DND-41 (cell line): ENCODE measurements around the gene FAM107B.

Experiments
- EZH2 ChIP-seq: IDR thresholded peaks from 3 replicates; pipeline ENCODE4 v1.6.1; 2012; ENCODE audit warnings: borderline replicate concordance, low read depth, mild to moderate bottlenecking, moderate library complexity, low read length, inconsistent platforms; ENCODE audit not compliant: severe bottlenecking
- TF ChIP-seq, protein P1 (sequence below): IDR thresholded peaks from 2 replicates; pipeline ENCODE4 v1.5.1; 2012; ENCODE audit warnings: borderline replicate concordance, low read length, moderate library complexity, mild to moderate bottlenecking; ENCODE audit not compliant: poor library complexity, severe bottlenecking; ENCODE audit errors: extremely low read depth

DNA sequence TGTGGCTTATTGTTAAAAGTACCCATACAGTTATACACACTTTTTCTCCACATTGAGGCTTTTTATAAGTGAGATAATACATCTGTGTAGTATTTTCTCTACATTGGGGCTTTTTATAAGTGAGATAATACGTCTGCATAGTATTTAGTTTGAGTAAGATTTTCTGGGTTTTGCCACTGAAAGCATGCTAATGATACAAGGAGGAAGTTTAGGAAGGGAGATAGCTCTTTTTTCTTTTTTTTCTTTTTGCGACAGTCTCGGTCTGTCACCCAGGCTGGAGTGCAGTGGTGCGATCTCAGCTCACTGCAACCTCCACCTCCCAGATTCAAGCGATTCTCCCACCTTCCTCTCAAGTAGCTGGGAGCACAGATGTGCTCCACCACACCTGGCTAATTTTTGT, 13.3 kb downstream of the FAM107B start:
- TF ChIP-seq, protein P1, sequence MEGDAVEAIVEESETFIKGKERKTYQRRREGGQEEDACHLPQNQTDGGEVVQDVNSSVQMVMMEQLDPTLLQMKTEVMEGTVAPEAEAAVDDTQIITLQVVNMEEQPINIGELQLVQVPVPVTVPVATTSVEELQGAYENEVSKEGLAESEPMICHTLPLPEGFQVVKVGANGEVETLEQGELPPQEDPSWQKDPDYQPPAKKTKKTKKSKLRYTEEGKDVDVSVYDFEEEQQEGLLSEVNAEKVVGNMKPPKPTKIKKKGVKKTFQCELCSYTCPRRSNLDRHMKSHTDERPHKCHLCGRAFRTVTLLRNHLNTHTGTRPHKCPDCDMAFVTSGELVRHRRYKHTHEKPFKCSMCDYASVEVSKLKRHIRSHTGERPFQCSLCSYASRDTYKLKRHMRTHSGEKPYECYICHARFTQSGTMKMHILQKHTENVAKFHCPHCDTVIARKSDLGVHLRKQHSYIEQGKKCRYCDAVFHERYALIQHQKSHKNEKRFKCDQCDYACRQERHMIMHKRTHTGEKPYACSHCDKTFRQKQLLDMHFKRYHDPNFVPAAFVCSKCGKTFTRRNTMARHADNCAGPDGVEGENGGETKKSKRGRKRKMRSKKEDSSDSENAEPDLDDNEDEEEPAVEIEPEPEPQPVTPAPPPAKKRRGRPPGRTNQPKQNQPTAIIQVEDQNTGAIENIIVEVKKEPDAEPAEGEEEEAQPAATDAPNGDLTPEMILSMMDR = no peak
- no peak for TF ChIP-seq EZH2
